GM06990 (cell line): Measurements from ENCODE around the gene HDHD5.

Experiments
- DNase-seq: peaks from one replicate; pipeline ENCODE4 v3.0.0-alpha.2; 2011; ENCODE audit not compliant: insufficient read length; ENCODE audit errors: extremely low read depth
- H3K27me3 ChIP-seq: replicated peaks from 2 replicates; pipeline ENCODE4 v1.6.0; 2011; ENCODE audit warnings: low read length; ENCODE audit not compliant: control insufficient read depth, insufficient read depth
- H3K36me3 ChIP-seq: 2 replicates; pipeline ENCODE4 v1.5.1; 2011; ENCODE audit warnings: low read length; ENCODE audit not compliant: control insufficient read depth, insufficient read depth
- H3K4me3 ChIP-seq: replicated peaks from 2 replicates; pipeline ENCODE4 v1.5.1; 2011; ENCODE audit warnings: low read depth, mild to moderate bottlenecking, control low read depth, low read length
- CTCF ChIP-seq: IDR thresholded peaks from 2 replicates; pipeline ENCODE4 v1.5.1; 2011; ENCODE audit warnings: low read length, control low read depth, mild to moderate bottlenecking, inconsistent platforms; ENCODE audit not compliant: insufficient read depth, poor library complexity, severe bottlenecking

The HDHD5 gene

GRCh38 chr22:17158568-17159503 lies at the start of gene HDHD5:
TSS of gene HDHD5 (minus strand) at chr22:17159277. CDS start at chr22:17159251, 26 bp downstream.
- H3K27me3 ChIP-seq: no peaks in the 10 kb centered on the region
- H3K36me3 ChIP-seq: no peaks in the 10 kb centered on the region
- peak within 1 kb of the TSS; percentile 80 for H3K4me3 ChIP-seq
- TF ChIP-seq CTCF: no peak
- peak; percentile 90 for DNase-seq

- no peak overlapping the region for H3K4me3 ChIP-seq
- H3K27me3 ChIP-seq: no peaks in the 10 kb centered on the region
- no peak for TF ChIP-seq CTCF
- peaks cover 2% of the 10 kb centered on the region; the same call in 1 of the 2 replicates for H3K36me3 ChIP-seq
- DNase-seq: no peak
These were observed 46.4 kb upstream of the HDHD5 start for GRCh38 chr22:17205432-17205831.

GRCh38 chr22:17201285-17201945 lies 42.3 kb upstream of the HDHD5 start:
- H3K4me3 ChIP-seq: no peak overlapping the region
- no peak for TF ChIP-seq CTCF
- peaks cover 2% of the 10 kb centered on the region; the same call in 1 of the 2 replicates for H3K36me3 ChIP-seq
- DNase-seq: no peak
- no peaks in the 10 kb centered on the region for H3K27me3 ChIP-seq

GRCh38 chr22:17199003-17199731 lies 40.1 kb upstream of the HDHD5 start:
- no peak overlapping the region for H3K4me3 ChIP-seq
- peaks cover 2% of the 10 kb centered on the region; the same call in 1 of the 2 replicates for H3K36me3 ChIP-seq
- DNase-seq: no peak
- no peak for TF ChIP-seq CTCF
- no peaks in the 10 kb centered on the region for H3K27me3 ChIP-seq

GRCh38 chr22:17198170-17199002 lies 39.3 kb upstream of the HDHD5 start:
- H3K27me3 ChIP-seq: no peaks in the 10 kb centered on the region
- no peaks in the 10 kb centered on the region; the same call in 1 of the 2 replicates for H3K36me3 ChIP-seq
- DNase-seq: no peak
- H3K4me3 ChIP-seq: no peak overlapping the region
- TF ChIP-seq CTCF: no peak
